CD4-positive, alpha-beta T cell treated with Interleukin-4 for 4 hours (primary cell): ENCODE measurements around the gene SYT2.
"Not testable (repeated sequence)": the region's sequence is repeated elsewhere in the genome, so short reads cannot be mapped to it uniquely, and the experiment has no call there.

Experiments used
- DNase-seq: peaks from one replicate; pipeline ENCODE4 v3.0.0-alpha.2; 2020

The SYT2 gene

GRCh38 chr1:202619505-202619904 is 90.7 kb downstream of the SYT2 start:
- DNase-seq, result no peak

- DNase-seq, result not testable (repeated sequence)
Measured at GRCh38 chr1:202619012-202619411, 91.2 kb downstream of the SYT2 start.

GRCh38 chr1:202616355-202616915 is 93.8 kb downstream of the SYT2 start:
- no peak for DNase-seq

- peak; percentile 6 for DNase-seq
Measured at GRCh38 chr1:202615501-202616354, 94.5 kb downstream of the SYT2 start.

- not testable (repeated sequence) for DNase-seq
Measured at GRCh38 chr1:202615208-202615500, 95.1 kb downstream of the SYT2 start.

- not testable (repeated sequence) for DNase-seq
Measured at GRCh38 chr1:202614363-202615207, 95.7 kb downstream of the SYT2 start.

GRCh38 chr1:202613571-202613970 is 96.7 kb downstream of the SYT2 start:
- DNase-seq, result no peak

GRCh38 chr1:202612036-202612435 is 98.2 kb downstream of the SYT2 start:
- DNase-seq, result not testable (repeated sequence)

GRCh38 chr1:202605515-202605914 is 104.7 kb downstream of the SYT2 start:
- no peak for DNase-seq

- DNase-seq, result no peak
Measured at GRCh38 chr1:202603435-202603834, 106.8 kb downstream of the SYT2 start.

- DNase-seq, result no peak
Measured at GRCh38 chr1:202600432-202601041, 109.7 kb downstream of the SYT2 start.

GRCh38 chr1:202599669-202600431 is 110.4 kb downstream of the SYT2 start:
- DNase-seq, result peak; percentile 23

- no peak for DNase-seq
Measured at GRCh38 chr1:202597090-202597761, 113.0 kb downstream of the SYT2 start.

GRCh38 chr1:202596638-202597037 is 113.6 kb downstream of the SYT2 start:
- no peak for DNase-seq

GRCh38 chr1:202593845-202594244 is 116.4 kb downstream of the SYT2 start:
- no peak for DNase-seq

- no peak for DNase-seq
Measured at GRCh38 chr1:202592146-202592545, 118.1 kb downstream of the SYT2 start.

GRCh38 chr1:202591515-202591914 is 118.7 kb downstream of the SYT2 start:
- no peak for DNase-seq

- DNase-seq, result no peak
Measured at GRCh38 chr1:202590975-202591411, 119.3 kb downstream of the SYT2 start.

GRCh38 chr1:202590126-202590525 is 120.1 kb downstream of the SYT2 start:
- DNase-seq, result no peak

- DNase-seq, result no peak
Measured at GRCh38 chr1:202589190-202589930, 120.9 kb downstream of the SYT2 start.
